Fibroblast of skin of right biceps (primary cell): ENCODE results near the gene OR2W3.

Experiments used
- DNase-seq: peaks from one replicate; pipeline ENCODE4 v3.0.0-alpha.2; 2013

The OR2W3 gene

DNA sequence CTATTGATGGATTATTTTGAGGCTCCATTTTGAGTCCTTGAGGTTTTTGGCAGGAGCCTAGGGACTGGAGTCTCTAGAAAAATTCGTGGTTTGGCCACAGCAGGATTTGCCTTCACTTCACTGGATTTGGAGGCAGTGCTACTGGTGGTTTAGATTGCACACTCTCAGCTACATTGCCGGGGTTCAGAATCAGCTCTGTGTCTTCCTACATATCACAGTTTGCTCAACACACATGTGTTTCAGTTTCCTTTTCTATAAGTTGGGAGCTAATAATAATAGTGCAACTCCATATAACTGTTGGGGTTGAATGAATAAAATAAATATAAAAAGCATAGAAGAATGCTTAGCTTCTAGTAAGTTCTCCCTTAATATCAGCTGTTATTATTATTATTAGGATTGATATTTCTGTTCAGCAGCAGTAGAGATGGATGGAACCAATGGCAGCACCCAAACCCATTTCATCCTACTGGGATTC lies at the start of gene OR2W3:
Gene OR2W3, plus strand, starts transcription at position 425 of the 475 bp plus-strand sequence. Its CDS starts 0 bp downstream, at position 425.
- DNase-seq = no peak

DNA sequence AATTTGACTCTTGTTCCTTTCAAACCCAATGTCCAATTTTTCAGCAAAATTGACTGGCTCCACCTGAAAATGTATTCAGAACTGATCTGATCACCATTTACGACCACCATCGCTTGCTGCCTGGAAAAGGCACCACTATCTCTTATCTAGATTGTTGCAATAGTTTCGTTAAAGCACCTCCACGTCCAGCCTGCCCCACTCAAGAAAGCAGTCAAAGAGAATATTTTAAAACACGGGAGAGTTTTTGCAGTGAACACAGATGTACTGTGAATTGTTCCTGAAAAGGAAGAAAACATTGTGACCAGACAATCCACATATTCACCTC lies 49.7 kb upstream of the OR2W3 start:
- no peak for DNase-seq

DNA sequence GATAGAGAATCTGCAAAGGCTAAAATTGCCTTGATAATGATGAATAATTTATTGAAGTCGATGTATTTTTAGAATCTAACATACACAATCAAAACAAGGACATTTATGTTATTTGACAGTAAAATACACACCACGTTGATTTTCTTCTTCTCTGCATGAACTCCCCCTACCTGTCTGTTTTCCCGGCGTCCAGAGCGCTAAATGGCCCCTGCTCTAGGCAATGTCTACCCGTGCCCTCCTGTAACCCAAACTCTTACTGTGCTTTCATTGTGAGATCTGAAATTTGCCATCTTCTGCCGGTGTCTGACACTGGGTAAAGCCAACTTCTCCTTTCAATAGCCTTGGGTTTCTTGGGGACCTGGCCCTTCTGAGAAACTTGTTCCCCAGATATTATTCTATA lies 47.0 kb upstream of the OR2W3 start:
- DNase-seq = no peak

DNA sequence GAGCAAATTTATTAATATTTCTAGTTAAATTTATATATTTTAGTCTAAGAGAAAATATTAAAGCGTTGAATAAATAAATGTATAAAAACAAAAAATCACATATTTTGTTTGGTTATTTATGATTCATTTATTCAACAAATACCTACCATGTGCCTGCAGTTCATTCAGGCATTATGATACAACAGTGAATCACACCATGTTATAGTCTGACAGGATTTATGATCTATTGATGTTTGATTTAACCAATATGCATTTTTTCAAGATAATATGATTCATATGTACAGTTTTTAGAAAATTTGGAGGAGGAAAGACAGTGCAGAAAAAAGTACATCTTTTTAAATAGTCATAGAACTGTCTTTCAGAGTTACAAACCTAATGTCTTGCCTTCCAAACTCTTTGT lies 45.8 kb upstream of the OR2W3 start:
- DNase-seq = no peak

DNA sequence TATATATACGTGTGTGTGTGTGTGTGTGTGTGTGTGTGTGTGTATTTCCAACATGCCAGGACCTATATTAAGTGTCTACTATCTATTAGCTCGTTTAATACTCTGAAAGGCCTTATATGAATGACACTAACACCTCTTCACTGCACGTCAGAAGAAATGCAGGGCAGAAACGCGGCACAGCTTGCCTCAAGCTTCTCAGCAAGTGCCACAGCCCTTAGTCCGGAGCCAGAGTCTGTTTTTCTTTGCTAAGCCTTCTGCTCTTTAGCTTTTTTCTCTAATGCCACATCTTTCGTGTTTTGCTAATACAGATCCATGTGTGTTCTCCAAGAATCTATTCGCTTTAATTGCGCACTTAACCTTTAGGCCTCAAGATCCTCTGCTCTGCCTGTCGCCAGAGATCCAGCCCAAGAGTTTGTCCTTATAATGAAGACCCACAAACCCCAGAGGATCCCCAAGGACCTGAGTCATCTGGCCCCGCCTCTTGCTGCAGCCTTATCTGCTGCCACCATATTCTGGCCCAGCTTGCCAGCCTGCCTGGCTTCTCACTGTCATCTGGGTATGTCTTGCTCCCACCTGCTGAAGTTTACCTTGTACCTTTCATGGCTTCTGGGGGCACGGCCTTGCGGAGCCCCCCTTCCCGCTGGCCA lies 40.4 kb upstream of the OR2W3 start:
- DNase-seq = no peak

DNA sequence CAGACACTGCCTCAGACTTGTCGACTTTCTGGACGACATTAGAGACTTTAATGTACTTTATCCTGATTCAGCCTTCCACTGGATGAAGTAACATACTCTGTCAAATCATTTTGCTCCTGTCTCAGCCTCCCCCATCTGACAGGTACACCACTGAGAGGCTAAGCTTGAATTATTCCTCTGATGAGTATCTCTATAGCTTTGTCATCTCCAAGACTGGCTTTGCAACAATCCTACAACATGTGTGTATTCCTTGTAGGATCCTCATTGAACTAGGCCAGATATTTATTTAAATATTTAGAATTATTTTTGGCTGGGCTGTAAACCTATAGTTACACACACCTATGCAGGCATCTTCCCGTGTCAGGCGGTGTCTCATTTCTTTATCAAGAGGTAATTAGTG lies 39.5 kb upstream of the OR2W3 start:
- no peak for DNase-seq

DNA sequence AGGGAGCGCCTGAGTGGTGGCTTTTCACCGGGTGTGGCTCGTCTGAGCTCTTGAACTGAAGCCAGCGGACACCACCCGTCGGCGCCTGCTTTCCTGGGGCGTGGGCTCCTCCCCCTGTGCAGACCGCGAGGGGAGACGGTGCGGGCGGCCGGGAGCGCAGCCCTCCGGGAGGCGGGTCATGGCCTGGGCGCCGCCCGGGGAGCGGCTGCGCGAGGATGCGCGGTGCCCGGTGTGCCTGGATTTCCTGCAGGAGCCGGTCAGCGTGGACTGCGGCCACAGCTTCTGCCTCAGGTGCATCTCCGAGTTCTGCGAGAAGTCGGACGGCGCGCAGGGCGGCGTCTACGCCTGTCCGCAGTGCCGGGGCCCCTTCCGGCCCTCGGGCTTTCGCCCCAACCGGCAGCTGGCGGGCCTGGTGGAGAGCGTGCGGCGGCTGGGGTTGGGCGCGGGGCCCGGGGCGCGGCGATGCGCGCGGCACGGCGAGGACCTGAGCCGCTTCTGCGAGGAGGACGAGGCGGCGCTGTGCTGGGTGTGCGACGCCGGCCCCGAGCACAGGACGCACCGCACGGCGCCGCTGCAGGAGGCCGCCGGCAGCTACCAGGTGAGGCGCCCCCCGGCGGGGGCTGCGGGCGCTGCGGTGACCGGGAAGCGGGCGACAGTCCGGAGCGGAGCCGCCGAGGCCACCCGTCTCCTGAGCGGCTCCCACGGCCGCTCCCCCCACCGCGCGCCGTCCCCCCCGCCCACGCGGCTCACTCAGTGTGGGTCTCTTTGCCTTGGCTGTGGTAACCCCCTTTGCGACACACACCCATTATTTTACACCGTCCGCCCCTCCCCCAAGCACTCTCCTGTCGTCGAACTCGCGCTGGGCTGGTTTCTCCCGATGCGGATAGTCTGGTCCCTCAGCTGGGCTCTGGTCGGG lies 38.1 kb upstream of the OR2W3 start, which contains the start of gene TRIM58:
Gene TRIM58, plus strand, starts transcription at position 119 of the 916 bp plus-strand sequence. Its CDS starts 60 bp downstream, at position 179.
- no peak for DNase-seq

DNA sequence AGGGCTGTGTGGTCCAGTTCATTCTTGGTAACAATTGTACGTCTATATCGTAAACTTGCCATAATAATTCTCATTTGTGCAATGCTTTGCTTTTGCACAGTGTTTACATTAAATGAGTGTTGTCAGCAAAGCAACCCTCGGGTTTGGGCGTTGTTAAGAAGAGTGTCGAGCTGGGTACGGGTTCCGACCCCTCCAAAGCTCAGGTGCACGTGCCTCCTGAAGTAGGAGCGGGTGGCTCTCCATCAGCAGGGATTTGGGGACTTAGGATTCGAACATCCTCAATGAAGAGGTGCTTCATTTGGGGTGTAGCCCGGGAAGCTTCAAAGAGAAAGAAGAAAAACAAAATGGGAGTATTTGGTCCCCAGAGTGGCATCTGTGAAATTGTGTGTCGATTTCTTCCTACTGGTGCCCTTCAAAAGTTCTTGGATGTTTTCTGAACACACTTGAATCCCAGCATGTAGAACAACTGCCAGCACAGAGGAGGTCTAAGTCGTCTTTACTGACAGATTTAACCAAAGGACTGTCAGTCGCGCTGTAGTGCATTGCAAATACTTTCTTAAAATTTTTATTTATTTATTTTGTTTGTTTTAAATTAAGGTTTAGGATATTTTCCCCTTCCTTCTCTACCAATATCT lies 37.3 kb upstream of the OR2W3 start:
- no peak for DNase-seq

DNA sequence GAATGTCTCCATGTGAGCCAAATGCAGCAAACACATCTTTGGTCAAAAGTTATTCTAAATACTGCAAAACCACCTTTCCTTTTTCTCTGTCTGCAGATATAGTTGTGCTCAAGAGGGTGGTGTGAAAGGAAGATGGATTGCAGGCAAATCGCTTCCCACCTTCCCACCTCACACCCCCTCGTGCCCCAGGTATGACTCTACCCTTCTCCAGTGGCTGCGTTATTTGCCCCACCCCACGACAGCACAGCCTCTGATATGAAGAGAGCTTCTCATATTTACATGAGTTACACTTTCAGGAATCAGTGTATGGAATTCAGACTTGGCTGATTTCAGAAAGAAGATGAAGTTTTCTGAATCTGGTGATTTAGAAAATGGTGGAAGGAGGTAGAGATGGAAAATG lies 32.6 kb upstream of the OR2W3 start:
- DNase-seq = no peak

DNA sequence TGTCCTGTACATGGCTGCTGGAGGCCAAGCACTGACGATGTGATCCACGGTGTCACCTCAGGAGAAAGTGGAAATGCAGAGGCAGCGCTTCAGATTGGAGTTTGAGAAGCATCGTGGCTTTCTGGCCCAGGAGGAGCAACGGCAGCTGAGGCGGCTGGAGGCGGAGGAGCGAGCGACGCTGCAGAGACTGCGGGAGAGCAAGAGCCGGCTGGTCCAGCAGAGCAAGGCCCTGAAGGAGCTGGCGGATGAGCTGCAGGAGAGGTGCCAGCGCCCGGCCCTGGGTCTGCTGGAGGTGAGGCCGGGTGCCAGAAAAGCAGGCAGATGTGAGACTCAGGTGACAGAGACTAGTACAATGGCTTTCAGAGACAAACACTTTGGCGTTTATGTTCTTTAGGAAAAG lies 30.7 kb upstream of the OR2W3 start:
- no peak for DNase-seq

DNA sequence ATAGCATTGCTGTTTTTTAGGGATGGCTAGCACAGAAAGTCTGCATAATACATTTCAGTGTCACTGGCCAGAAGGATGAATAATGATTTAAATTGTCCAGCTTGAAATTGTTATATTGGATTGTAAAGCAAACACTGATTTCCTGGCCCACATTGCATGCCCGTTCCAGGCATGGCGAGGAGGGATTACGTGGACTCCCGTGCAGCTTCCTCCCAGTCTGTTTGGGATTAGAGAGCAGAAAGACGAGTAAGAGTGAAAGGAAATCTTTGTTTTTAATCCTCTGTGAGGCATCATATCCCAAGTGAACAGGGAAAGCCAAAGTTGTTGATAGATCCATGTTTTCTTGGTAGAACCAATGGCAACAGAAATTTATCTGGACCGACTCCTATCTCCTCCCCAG lies 30.0 kb upstream of the OR2W3 start:
- no peak for DNase-seq

DNA sequence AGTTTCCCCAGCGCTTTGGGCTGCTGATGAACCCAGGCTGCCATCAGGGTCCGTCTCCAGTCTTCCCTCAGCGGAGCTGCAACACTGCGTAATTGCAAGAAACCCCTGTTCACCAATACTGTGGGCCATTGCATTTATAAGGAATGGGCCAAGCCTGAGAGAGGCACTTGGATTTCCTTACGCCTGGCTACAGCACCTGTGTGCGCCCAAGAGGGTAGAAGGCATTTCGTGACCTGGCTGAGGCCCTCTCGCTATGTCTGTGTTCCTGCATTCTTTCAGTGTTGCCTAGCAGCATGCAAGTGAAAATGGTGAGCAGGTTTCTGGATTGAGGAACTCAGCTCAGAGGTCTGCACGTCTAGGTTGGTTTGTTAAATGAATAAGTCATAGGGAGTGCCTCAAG lies 12.0 kb upstream of the OR2W3 start:
- no peak for DNase-seq

DNA sequence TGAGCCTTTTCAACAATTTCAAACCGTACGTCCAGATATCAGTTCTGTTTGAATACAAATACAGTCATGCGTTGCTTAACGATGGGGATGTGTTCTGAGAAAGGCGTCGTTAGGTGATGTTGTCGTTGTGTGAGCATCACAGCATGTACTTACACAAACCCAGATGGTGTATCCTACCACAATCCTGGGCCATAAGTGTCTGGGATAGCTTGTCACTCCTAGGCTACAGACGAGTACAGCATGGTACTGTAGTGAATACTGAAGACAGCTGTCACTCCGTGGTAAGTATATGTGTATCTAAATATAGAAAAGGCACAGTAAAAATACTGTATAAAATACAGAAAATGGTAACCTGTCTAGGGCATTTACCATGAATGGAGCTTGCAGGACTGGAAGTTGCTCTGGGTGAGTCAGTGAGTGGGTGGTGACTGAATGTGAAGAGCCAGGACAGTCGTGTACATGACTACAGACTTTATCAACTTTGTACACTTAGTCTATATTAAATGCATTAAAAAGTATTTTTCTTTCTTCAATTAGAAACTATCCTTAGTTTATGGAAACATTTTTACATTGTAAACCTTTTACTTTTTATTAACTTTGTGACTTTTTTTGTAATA lies 10.5 kb upstream of the OR2W3 start:
- no peak for DNase-seq

DNA sequence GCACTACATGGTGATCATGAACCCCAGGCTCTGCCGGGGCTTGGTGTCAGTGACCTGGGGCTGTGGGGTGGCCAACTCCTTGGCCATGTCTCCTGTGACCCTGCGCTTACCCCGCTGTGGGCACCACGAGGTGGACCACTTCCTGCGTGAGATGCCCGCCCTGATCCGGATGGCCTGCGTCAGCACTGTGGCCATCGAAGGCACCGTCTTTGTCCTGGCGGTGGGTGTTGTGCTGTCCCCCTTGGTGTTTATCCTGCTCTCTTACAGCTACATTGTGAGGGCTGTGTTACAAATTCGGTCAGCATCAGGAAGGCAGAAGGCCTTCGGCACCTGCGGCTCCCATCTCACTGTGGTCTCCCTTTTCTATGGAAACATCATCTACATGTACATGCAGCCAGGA lies 589 bp downstream of the OR2W3 start:
- DNase-seq = no peak

DNA sequence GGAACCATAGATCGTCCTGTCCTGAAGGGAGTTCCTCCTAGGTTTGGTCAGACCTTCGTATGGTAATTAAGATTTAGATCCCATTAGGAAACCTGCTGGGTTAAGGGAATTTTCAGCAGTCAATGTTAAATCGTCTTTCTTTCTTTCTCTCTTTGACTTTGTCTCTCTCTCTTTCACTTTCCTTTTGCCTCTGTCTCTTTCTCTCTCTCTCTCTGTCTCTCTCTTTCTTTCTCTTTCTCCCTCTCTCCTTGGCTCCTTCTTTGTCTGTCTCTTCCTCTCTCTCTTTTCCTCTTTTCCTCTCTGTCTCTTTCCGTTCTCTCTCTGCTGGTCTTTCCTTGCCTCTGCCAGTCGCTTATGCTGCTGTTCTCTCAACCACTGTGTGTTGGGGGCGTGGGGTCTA lies 8.7 kb downstream of the OR2W3 start:
- DNase-seq = no peak

DNA sequence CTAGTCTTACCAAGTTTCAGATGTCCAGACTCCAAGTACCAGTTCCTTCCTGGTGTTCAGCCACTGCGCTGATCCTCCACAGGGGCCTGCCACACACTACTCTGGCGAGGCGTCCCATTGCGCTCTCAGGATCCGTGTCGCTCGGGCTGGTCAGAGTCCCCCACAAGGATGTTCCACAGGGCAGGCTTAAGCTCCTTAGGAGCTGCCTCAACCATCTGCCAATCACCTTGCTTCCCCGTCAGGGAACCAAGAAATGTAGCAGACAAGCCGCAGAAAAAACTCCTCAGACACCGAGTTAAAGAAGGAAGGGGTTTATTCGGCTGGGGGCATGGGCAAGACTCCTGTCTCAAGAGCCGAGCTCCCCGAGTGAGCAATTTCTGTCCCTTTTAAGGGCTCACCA lies 9.8 kb downstream of the OR2W3 start:
- DNase-seq = no peak

DNA sequence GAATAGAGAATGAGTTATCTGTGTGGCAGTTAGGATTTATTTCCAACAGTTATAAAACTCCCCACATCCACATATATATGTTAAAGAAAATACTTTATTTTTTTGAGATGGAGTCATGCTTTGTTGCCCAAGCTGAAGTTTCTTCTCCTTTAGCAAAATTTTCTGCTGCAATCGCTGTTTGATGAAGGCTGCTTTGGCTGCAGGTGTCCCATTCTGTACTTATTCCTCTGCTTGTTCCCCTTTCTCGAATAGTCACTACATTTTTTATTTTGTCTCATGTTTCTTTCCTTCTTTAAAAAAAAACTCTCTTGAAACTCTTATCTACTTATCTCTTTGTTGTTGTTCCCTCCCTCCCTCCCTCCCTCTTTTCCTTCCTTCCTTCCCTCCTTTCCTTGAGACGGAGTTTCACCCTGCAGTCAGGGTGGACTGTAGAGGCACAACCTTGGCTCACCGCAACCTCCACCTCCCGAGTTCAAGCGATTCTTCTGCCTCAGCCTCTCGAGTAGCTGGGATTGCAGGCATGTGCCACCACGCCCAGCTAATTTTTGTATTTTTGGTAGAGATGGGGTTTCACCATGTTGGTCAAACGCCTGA lies 10.6 kb downstream of the OR2W3 start:
- DNase-seq = no peak

DNA sequence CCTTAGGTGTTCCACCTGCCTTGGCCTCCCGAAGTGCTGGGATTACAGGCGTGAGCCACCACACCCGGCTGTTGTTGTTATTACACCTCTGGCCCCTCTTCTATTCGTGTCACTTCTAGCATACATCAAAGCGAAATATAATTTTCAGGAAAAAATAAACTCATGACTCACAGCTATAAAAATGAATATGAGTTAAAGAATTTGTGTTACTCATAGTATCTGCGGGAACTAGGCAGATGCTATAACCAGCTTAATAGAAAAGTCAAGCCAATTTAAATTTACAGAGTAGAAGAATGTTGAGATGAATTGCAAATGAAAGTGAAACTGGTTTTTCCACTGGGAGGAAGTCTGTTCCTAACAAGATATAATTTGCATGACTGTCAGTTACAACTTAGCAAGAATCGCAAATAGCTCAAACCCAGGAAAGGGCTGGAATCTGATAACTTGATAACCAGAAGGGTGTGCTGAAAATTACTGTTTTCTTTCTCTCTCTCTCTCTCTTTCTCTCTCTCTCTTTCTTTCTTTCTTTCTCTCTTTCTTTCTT lies 11.2 kb downstream of the OR2W3 start:
- no peak for DNase-seq

DNA sequence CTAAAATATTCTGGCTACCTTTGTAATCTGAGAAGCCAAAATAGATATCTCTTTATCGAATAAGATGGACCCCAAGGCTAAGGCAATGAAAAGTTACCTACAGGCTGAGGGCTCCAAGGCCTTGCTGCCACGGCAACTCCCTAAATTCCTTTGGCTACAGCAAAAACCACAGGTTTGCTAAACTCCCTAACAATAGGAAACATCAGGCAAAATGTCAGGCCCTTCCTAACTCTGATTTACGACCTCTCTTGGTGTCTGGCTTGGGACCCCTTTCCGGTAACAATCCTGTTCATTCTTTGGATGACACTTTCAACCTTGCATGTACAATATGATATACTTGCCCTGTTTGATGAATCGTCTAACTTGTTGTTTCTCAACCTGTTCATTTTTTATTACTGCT lies 13.4 kb downstream of the OR2W3 start:
- DNase-seq = no peak

DNA sequence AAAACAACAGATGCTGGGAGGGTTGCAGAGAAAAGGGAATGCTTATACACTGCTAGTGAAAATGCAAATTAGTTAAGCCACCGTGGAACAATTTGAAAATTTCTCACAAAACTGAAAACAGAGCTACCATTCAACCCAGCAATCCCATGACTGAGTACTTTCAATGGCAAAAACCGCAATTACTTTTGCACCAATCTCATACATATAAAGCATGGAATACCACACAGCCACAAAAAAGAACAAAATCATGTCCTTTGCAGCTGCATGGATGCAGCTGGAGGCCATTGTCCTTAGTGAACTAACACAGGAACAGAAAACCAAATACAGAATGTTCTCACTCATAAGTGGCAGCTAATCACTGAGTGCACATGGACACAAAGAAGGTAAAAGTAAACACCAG lies 18.4 kb downstream of the OR2W3 start:
- DNase-seq = no peak

DNA sequence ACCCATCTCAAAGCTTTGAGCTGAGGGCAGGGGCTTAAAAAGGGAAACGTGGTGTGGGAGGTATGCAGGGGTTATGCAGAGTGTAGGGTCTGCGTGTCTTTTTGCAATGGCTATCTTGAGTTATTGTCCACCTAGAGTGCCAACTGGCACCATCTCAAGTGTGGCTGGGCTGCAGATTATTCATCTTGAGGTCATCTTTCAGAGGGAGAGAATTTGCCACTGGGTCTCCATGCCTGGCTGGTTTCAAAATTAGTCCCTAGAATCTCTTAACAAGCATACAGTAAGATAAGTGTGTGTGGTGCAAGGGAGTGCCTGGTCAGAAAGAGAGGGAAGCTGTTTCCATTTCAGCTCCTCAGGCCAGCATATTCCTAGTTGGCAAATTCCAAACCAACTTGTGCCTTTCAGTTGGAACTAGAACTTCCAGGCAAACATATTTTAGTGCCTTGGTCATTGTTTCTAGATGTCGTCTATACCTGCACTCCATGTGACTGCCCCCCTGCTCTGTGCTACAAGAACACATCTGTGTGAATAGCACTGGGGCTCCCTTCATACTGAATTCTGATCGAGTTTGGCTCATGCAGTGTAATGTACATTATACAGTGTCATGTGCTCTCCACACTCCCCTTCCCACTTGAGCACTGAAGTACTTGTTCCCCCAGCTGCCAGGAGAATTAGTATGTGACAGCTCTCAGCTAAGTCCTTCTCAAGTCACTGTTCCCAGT lies 19.7 kb downstream of the OR2W3 start:
- no peak for DNase-seq

DNA sequence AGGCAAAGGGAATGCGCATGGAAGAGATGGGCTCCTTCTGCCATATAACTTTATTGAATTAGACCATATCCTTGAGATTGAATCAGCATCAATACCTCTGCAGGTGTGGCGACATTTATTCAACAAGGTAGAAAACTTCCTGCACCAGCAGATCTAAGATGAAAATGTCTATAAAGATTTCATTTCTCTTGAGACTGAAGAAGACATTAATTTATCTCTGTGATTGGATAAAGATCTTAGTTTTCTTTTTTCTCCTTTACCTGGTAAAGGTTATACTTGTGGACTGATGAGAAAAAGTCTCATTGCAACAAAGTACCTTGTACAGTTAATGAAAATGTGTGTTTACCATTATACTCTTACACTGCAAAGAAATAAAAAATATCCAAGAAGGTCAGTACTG lies 24.6 kb downstream of the OR2W3 start, which contains the start of gene OR2T8:
Gene OR2T8, plus strand, starts transcription at position 301 of the 400 bp plus-strand sequence. CDS start 766 bp downstream, outside the sequence.
- no peak for DNase-seq
